ENCODE results near the gene SLC35E1.
A peak's percentile ranks its signal among the peaks of the same experiment; 100 is the strongest.

The SLC35E1 gene

DNA sequence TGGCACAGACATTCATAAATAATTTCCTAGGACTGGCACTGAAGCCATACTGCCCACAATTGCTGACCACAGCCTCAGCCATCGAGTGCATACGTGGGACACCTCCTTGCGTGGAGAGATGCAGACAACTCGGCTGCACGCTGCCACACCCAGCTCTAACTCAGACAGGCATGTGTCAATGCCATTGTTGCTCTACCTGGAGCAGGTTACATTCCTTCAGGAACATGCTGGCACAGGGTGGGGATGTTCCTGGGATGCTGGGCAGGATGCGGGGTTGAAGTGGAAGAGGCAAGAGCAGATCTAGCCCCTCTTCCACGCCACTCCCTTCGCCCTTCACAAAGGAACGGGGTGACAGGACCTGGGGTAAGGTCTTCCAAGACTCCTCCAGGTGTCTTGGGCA is 24.2 kb upstream of the SLC35E1 start:
- DNase-seq (ENCODE audit: low read depth): no peak

DNA sequence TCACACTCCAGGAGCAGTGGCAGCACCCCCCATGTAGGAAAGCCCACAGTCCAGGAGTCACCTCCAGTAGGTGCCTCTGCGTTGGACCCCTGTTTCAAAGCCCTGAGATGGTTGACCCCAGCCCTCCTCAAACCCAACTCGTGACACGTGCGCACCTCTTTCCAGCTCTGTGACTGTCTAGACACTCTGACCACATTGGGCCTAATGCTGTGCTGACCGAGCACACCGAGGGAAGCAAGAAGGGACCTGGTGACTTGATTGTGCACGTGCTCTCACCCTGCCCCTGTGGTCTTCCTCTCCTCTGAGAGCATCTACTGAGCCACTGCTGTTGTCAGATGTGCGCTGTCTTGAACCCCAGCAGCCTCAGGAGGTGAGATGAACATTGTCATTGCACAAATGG is 22.9 kb upstream of the SLC35E1 start:
- no peak for DNase-seq (ENCODE audit: low read depth)

DNA sequence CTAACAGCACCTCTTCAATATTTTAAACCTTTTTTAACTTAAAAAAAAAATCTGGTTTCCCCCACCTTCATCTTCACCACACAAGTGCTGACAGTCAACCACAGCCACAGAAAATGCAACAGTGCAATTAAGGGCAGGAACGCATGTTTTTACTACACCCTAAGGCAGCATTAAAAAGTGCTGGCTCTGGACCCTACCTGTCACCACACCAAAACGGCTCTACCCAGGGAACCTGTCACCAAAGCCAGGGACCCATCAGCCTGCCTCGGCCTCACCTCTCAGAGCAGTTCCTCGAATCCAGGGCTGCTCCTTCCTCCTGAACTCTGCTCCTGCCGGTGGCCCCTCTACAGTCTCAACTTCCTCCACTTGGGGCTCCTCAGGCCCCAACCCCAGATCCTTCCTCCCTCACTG is 22.5 kb upstream of the SLC35E1 start:
- no peak for DNase-seq (ENCODE audit: low read depth)

DNA sequence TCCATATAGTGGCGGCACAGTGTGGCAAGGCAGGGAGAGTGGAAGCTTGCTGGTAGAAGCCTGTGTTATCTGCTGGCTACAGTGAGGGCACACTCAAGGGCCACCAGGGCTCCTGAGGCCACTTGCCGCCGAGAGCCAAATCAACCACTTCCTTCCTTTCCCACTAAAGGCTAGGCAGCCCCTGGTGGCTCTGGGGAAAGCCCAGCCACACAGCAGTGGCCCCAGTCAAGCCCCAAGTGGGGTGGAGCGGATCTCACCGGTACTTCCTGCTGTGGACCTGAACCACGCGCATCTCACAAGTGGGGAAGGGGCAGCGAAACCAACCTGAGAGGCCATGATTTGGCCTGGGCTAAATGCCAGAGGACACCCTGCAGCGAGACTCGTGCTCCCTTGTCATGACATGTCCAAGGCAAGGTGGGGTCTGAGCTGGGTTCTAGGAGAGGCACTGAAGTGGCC is 21.9 kb upstream of the SLC35E1 start:
- no peak for DNase-seq (ENCODE audit: low read depth)

DNA sequence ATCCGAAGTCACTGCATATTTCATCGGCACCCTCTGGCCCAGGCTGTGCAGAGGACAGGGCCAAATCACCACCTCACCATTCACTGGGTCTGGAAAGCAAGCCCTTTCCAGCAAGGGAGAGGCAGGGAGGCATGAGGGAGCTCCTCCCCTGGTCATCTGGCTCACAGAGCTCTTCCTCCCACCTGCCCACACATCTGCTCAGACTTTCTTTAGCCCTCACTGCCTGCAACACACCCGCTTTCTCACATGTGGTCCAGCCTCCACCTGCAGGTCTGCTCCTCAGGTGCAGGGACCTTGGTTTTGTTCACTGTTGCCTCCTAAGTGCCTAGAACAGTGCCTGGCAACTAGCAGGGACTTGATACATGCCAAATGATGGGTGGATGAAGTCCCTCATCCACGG is 21.0 kb upstream of the SLC35E1 start:
- DNase-seq (ENCODE audit: low read depth): no peak

DNA sequence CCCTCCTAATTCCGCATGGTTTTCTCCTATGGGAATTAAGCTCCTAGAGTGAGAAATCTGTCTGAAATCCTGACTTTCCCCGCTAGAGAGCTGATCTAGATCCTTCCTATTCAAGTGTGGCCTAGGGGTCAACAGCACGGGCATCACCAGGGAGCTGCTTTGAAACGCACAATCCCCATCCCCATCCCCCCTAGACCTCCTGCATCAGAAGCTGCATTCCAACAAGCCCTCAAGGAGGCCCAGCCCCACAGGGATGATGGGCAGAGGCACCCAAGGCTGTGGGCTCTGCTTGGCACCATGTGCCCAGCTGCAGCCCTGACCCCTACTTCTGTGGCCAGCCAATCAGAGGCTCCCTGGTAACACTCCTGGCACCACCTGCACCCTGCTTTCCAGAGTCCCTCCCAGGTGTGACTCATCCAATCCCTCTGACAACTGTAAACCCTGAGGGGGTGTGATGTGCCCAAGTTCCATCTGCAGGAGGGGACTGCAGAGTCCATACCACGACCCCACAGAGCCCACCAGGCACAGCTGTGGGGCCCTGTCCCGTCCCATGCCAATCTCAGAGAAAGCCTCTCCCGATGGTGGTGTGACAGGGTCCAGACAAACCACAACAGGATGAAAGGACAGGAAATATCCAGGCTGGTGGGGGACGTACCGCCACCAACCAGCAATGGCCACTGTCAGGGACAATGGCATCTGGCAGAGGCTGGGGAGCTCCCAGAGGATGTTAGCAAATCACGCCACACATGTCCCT is 19.8 kb upstream of the SLC35E1 start:
- no peak for DNase-seq (ENCODE audit: low read depth)

DNA sequence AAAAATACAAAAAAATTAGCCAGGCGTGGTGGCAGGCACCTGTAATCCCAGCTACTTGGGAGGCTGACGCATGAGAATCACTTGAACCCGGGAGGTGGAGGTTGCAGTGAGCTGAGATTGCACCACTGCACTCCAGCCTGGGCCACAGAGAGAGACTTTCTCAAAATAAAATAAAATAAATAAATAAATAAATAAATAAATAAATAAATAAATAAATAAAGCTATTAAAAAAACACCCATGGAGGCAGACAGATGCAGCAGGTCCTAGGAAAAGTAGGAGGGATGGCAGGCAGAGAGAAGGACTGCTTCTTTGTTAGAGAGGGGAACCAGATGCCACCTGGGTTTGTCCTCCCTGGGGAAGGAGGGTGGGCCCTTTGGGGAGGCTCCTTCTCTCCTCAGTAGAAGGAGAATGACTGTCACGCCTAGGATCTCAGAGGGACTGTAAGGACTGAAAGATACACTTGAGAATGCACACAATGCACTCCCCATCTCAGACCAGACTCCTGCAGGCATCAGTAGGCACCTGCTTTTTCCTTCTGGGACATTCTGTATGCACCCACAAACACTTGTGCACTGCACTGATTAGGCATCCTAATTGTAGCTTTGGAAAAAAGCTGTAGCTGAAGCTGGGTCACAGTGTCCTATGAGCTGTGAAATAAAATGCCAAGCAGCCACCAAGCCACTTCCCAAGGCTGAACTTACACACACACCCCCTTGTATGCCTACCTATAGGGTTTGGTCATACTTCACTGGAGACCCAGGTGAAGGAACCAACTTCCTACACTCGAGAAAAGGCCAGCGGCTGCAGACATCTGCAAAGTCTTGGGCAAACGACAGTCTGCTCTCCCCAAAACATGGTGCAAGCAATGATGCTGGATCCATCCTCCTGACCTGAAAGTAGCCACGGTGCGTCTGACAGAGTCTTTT is 18.9 kb upstream of the SLC35E1 start:
- DNase-seq (ENCODE audit: low read depth): no peak

DNA sequence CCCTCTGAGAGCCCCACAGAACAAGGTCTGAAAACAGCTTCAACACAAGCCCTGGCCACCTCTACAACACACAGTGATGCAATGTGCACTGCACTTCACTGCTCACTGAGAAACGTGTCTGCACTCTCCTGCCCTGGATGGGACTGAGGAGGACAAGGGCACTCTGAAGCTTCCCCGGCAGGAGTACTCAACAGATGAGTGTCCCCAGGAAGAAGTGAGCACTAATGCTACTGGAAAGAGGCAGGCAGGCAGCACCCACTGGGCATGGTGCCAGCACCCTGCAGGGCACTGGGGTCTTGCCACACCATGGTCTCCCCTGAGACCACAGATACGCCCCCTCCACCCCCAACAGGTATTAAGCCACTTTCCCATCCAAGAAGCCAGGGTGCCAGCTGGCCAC is 17.7 kb upstream of the SLC35E1 start:
- no peak for DNase-seq (ENCODE audit: low read depth)

DNA sequence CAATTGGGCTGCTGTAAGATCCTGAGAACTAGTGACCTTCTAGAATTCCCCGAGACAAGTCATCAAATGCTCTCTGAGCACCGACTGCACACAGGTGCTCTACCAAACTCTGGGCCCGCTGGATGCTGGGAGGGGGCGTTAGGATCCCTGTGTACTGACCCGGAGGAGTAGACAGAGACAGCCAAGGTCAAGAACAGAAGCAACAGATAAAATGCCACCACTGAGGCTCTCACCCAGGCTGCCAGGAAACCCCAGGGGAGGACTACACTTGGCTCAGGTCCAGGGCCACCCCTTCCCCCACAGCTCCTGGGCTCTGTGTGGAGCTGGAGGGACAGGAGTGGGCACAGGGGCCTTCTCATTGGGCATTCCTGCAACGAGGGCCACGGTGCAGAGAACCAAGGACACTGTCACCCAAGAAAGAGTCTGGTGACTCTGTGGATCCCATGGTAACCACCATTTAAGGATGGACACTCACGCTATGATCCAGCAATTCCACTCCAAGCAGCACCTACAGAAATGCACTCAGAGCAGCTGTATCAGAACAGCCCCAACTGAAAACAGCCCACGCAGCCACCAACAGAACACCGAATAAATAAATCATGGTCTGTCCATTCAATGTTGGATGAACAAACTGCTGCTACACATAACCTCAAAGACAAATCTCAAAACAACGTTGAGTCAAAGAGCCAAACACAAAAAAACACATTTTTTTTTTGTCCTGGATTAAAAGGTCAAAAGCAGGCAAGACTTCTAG is 16.8 kb upstream of the SLC35E1 start:
- DNase-seq (ENCODE audit: low read depth): no peak

DNA sequence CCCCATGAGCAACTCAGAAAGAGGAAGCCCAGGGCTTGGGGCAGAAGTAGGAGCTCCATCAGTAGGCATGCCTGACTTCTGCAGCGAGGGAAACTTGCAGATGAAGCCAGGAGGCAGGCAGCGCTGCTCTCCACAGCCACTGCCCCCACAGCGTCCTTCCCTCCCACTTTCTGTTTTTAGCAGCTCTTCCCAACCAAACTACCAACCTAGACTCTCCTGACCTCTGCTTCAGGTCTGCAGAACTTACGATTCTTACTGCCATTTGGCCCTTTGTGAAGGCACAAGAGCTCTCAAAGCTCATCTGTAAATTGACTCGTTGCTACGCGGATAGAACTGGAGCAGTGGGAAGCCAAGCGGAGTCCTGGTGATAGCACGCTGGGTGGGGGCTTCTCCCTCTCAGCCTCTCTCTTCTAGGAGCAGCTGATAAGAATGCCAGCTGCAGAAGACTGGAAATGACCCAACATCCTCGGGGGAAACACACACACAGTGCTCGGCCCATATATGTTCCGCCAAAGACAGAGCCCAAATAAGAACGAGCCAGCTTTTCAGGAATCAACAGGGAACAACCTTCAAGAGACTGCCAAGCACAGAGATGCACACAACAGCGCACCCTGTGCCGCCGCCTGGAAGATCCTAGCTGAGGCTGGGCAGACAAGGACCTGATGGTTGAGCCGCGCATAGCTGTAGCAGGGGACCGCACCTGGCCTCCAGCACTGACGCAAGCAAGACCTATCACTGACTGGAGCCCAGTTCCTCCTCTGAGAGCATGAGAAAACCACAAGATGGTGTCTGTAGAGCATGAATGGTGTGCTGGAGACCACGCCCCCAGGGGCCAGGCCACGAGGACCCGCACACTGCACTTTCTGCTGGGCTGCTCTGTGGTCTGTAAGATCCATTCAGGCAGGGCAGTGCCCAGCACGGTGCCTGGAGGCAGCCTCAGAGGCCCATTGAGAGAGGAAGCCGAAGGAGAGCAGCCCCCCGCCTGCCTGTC is 15.9 kb upstream of the SLC35E1 start:
- DNase-seq (ENCODE audit: low read depth): no peak

DNA sequence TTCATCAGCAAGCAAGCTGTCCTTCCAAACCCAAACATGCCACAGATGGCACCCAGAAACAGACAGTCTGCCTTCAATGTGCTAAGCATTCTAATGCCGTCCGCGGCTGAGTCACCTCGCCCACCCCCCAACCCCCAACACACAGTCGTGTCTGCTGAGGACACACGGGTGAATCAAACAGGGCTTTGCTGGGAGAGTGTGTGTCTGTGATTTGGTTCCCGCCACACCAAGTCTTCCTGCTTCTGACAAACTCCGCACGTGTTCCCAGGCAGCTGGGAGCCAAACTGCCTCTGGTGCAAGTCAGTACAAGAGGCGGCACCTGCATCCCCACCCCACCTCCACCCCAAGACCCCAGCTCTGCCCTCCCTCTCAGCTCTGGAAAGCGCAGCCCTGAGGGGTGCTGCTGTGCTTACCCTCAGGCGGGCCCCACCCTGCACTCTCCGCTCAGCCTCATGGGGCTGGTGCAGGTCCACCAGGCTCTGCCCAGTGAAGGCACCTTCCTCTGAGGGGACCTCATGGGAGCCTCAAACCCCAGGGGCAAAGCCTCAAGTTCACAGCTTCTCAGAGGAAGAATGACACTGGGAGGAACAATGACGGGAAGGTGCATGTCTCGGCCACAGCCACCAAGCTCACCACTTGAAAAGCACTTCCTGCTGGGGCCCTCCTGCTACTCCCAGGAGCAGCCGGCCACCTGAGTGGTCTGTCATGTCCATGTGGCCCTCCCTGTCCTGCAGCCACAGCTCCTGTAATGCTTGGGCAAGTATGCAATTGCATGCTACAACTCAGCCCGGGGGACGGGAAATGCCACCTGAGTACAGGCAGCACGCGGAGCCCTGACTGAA is 15.0 kb upstream of the SLC35E1 start:
- no peak for DNase-seq (ENCODE audit: low read depth)

DNA sequence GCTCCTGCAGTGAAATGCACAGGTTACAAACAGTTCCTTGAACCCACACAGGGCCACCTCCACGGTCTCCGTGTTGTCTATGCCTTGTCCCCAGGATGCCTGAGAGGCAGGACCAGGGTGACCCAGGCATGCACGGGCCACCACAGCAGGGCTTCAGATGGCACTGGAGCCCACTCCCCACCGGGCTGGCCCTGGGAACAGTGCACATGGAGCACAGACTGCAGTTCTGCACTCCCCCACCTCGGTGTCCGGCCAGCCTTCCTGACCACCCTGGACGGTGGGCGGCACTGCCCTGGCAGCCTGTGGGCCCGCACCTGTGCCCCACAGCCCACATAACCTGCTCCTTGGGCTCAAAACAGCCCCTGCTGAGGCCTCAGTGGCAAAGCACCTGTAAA is 14.3 kb upstream of the SLC35E1 start:
- no peak for DNase-seq (ENCODE audit: low read depth)

DNA sequence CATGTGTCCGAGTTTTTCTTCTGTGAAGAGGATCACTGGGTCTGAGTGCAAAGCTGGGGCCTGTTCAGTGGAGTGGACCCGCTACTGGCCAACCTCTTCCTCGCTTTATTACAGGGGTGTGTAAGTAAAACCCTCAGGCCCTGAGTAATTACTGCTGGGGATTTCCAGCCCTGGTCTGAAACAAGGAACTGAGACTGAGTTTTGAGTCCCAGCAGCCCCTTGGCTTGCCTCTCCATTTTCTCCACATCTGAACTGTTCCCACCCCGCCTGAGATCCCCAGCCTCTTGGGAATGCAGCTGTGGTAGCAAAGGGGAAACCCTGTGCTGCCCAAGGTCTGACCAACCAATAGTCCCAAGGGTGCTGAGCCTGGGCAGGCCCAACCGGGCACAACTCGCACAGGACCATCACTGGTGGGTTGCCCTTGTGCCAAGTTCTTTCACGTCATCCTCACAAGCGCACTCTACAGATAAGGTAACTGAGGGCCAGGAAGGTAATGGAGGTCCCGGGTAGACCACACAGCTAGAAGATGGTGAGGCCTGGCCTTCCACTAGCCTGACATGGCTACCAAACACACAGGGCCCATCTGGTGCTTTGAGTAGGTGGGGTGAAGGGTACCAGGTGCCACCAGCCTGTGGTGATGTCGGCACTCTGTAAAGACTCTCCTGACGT is 13.7 kb upstream of the SLC35E1 start:
- no peak for DNase-seq (ENCODE audit: low read depth)

DNA sequence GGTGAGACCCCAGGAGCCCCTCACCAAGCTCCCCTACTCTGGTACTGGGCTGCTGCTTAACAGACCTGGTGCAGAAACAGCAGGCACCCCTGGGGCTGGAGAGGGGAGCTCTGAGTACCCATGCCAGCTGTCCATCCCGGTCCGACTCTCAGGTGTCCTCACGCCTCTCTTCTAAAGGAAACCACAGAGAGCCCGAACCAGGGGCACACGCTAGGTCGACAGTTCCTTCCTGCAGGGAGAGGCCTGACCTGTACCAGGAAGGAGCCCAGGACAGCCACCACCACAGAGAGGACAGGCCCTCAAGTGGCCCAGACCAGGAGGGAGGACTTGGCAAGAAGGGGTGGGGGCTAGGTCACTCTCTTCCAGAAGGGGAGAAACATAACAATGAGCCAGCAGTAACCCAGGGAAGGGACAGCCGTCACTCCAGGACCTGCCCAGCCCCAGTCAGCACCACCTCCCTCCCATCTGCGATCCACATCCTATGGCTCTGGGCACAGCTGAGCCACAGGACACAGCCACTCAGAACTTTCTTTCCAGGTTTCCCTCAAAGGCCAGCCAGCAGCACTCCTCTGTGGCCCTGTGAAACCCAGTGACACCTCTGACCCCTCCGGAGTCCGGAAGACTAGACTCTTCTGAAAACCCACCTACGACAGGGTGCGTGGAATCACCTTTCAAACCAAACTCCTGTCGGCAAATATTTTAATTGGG is 13.0 kb upstream of the SLC35E1 start:
- DNase-seq (ENCODE audit: low read depth): no peak

DNA sequence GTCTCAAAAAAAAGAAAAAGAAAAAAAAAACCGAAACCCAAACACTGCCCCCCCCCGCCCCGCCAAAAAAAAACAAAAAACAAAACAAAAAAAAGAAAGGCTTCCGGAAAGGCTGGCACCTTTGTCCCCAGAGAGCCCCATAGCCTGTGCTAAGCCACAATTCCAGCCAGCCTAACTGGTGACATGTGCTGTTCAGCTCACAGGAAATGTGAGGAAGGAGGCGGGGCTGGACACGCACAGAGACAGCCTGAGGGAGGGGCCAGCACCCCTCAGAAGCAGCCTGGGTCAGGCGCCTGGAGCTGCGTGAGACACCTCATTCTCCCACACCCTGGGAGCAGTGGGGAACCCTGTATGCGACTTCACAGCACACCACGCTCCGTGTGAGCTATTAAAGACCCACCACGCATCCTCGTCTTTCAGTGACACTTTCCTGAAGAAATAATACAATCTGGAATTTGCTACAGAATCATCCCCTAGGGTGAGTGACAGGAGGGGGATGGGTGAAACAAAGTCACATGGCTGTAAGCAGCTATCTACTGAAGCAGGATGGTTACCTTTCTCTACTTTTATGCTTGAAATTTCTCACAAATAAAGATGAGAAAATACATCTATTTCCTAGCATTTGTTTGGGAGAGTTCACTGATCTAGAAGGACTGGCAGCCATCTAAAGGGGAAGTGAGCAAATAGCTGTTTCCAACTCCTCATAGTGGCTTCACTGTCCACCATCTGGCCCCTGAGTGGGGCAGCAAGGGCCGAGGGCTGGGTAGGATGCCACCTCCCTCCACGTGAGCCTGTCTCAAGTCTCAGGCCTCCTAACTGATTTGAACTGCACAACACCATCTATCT is 12.3 kb upstream of the SLC35E1 start:
- DNase-seq (ENCODE audit: low read depth): peak; percentile 76

DNA sequence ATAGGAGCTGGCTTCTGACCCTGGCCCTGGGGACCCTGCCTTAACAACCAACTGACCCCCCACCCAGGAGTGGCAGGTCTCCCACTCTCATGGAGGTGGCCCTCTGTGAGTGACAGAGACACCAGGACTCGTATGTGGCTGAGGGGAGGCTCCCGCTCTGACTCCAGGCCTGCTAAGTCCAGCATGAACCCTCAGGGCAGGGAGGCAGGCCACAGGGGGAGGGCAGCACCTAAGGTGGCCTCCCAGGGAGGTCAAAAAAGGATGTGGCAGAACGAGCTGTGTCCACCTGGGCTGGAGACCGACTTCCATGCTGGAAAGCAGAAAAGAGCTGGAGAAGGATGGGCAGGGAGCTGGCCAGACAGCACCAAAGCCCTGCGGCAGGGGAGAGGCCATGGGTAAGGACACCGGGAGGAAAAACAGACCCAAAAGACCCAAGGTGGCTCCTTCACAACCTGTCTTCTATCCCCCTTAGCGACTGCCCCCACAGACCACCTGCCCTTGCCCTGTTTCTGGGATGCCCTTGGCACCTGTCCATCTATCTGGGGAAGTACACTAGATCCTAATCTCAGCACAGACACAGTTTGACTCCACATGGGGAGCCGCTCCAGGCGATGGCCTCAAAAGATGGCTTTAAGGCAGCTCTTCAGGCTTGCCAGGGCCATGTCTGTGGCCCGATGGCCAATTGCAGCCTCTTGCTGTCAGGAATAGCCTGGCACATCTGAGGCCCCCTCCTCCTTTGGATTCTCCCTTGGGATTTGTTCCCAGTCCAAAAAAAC is 10.5 kb upstream of the SLC35E1 start:
- no peak for DNase-seq (ENCODE audit: low read depth)

DNA sequence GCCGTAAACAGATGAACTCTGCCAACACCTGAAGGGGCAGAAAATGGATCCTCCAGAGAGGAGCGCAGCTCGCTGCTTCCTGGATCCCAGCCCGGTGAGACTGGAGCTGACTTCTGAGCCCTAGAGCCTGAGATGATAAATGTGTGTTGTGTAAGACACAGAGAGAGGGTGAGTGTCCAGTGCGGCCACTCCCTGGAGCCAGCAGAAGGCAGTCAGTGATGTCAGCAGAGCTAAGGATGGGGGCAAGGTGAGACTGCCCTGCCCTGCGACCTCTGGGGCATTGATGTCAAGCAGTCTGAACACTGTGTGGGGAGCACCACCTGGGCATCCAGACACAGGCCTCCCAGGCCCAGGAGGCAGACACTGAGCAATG is 9.7 kb upstream of the SLC35E1 start:
- no peak for DNase-seq (ENCODE audit: low read depth)
